ENCODE data around the gene SORL1.

DNA sequence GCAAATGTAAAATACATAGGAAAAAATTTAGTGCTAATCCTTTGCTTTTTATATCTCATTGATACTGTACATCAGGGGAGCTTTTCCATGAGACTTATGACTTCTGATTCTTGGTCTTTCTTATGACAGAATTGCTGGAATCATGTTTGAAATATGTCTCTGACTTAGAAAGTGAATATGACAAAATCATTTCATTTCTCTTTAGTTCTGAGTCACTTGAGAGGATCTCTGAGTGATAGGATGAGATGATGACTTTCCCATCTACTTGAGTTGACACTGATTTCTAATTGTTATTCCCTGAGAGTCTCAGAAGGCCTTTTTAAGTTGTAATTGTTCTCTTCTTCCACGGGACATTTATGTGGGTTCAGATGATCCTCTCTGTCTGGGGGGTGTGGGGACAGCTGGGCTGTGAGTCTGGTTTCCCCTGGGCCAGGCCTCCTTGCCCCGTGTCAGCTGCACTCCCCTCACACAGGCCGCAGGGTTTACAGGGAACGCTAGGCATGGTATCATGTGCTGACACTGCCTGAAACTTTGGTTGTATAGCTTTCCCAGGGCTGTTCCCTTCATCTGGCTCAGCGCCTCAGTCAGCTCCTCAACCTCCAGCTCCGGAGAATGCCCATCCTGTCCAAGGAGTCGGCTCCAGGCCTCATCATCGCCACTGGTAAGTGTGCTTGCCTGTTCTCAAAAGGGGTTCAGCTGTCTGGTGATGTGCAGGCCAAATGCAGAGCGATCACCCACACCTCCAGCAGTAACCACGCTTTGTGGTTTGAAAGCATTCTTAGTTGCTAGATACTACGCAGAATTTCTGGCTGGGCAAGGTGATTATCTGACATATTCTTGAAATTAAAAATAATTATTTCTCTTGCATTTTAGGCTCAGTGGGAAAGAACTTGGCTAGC is 70.2 kb downstream of the SORL1 start:
- TF ChIP-seq TEAD4 (IDR thresholded peaks at IDR 0.05) = no peak
- no peak for TF ChIP-seq EP300 (IDR thresholded peaks at IDR 0.05; ENCODE audit: borderline replicate concordance)
- TF ChIP-seq ZBTB7A (IDR thresholded peaks at IDR 0.05; ENCODE audit: low read depth) = no peak
- TF ChIP-seq CREB1 (IDR thresholded peaks at IDR 0.05; ENCODE audit: low read depth) = no peak
- TF ChIP-seq CEBPB (IDR thresholded peaks at IDR 0.05) = no peak
- no peak for TF ChIP-seq RAD21 (IDR thresholded peaks at IDR 0.05; ENCODE audit: low read depth)
- TF ChIP-seq NFIC (IDR thresholded peaks at IDR 0.05) = no peak
- TF ChIP-seq, protein P1, sequence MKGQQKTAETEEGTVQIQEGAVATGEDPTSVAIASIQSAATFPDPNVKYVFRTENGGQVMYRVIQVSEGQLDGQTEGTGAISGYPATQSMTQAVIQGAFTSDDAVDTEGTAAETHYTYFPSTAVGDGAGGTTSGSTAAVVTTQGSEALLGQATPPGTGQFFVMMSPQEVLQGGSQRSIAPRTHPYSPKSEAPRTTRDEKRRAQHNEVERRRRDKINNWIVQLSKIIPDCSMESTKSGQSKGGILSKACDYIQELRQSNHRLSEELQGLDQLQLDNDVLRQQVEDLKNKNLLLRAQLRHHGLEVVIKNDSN (IDR thresholded peaks at IDR 0.05) = no peak
- TF ChIP-seq TCF12 (IDR thresholded peaks at IDR 0.05; ENCODE audit: low read depth) = no peak
